ENCODE measurements around the gene PLB1.

The PLB1 gene

DNA sequence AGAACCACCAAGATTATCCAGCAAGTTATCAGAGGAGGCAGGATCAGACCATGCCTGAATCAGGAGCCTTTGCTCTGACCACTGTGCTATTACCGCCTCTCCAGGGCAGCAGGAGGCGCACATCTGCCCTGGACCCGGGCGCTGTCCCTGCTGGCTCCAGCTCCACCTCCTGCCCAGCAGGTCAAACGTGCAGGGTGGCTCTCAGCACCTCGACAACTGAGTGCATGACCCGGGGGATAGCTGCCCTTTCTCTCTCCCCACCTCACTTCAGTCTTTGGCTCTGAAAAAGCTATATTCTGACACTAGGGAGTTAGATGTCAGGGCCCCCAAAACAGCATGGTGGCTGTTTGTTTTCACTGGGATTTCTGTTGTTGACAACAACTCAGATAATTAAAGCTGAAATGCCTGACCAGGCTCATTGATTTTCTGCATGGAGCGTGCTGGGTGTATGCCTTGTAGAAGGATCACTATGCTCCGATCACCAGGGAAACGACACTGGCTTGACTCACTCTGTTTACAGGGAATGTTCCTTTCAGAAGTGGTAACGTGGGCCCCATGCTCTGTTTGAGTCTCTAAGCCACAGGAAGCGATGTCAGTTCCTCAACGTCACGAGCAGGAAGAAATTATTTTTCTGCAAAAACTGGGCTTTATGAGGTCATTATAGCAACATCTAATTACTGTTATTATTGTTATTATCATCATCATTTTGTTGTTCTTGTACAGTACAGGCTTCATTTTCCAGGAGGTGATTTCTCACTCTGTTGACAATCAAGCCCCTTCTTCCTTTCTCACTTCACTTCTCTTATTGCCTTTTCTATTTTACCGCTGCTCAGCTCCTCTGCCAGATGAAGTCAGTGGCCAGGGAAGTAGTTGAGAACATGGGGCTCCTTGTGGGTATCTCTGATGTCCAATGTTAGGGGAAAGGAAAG is 125.6 kb downstream of the PLB1 start:
- Histone ChIP-seq H3K27me3 (ENCODE audit: insufficient read depth, low read length, poor library complexity) (no peaks in the 10 kb centered on the region), H3K27ac (ENCODE audit: low read length) (no peak overlapping the region), H3K79me2 (ENCODE audit: insufficient read depth, low read length) (no peaks in the 10 kb centered on the region), H3K36me3 (ENCODE audit: insufficient read depth, low read length) (no peaks in the 10 kb centered on the region), H3K9me3 (ENCODE audit: insufficient read depth, low read length, severe bottlenecking) (no peaks in the 10 kb centered on the region), H3K4me1 (ENCODE audit: insufficient read depth, low read length) (peaks cover 15% of the 10 kb centered on the region), H3K4me3 (ENCODE audit: low read depth in 1 of 2, low read length in 2 of 2) (peak overlapping the region in 1 of 2 experiments; percentile 22; a peak in 1 of 4 replicates), H4K20me1 (ENCODE audit: insufficient read depth, low read length) (no peaks in the 10 kb centered on the region), H2AFZ (ENCODE audit: low read depth, low read length) (peak overlapping the region; percentile 37), H3K4me2 (ENCODE audit: insufficient read depth, low read length) (peak overlapping the region; percentile 47), H3K9ac (ENCODE audit: low read depth, low read length) (no peak overlapping the region)
- TF ChIP-seq, protein P1, sequence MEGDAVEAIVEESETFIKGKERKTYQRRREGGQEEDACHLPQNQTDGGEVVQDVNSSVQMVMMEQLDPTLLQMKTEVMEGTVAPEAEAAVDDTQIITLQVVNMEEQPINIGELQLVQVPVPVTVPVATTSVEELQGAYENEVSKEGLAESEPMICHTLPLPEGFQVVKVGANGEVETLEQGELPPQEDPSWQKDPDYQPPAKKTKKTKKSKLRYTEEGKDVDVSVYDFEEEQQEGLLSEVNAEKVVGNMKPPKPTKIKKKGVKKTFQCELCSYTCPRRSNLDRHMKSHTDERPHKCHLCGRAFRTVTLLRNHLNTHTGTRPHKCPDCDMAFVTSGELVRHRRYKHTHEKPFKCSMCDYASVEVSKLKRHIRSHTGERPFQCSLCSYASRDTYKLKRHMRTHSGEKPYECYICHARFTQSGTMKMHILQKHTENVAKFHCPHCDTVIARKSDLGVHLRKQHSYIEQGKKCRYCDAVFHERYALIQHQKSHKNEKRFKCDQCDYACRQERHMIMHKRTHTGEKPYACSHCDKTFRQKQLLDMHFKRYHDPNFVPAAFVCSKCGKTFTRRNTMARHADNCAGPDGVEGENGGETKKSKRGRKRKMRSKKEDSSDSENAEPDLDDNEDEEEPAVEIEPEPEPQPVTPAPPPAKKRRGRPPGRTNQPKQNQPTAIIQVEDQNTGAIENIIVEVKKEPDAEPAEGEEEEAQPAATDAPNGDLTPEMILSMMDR (IDR thresholded peaks at IDR 0.05; ENCODE audit: borderline replicate concordance, extremely low read depth, low read length, poor library complexity, severe bottlenecking): peak; percentile 19
- TF ChIP-seq EZH2 (IDR thresholded peaks at IDR 0.05; ENCODE audit: borderline replicate concordance, low read depth, low read length, severe bottlenecking): no peak
- DNase-seq: peak; percentile 62
- peak; percentile 96 for ATAC-seq (ENCODE audit: insufficient read depth, low read depth)

DNA sequence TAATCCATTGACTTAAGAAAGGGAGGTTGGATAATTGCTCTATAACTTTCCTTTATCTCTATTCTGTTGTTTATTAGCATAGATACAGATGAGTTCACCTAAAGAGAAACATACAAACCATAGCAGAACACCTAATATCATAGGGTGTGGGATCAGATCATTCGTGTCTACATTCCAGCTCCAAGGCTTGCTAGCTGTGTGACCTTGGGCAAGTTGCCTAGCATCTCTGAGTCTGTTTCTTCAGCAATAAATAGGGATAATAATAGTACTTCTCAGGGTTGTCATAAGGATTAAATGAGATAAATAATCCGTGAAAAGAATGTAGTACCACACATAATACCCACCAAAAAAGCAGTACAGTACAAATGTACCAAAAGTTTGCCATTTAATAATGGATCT is 126.2 kb downstream of the PLB1 start:
- H3K27me3 ChIP-seq (ENCODE audit: insufficient read depth, low read length, poor library complexity): no peaks in the 10 kb centered on the region
- no peak overlapping the region for H3K9ac ChIP-seq (ENCODE audit: low read depth, low read length)
- H3K4me1 ChIP-seq (ENCODE audit: insufficient read depth, low read length): peaks cover 15% of the 10 kb centered on the region
- DNase-seq (no peak), ATAC-seq (ENCODE audit: insufficient read depth, low read depth) (no peak)
- no peak overlapping the region for H3K27ac ChIP-seq (ENCODE audit: low read length)
- H2AFZ ChIP-seq (ENCODE audit: low read depth, low read length): peak overlapping the region; percentile 37; the same call in 1 of the 2 replicates
- no peaks in the 10 kb centered on the region for H3K9me3 ChIP-seq (ENCODE audit: insufficient read depth, low read length, severe bottlenecking)
- H3K4me2 ChIP-seq (ENCODE audit: insufficient read depth, low read length): no peak overlapping the region; the same call in 1 of the 2 replicates
- TF ChIP-seq EZH2 (IDR thresholded peaks at IDR 0.05; ENCODE audit: borderline replicate concordance, low read depth, low read length, severe bottlenecking): no peak
- TF ChIP-seq, protein P1 (IDR thresholded peaks at IDR 0.05; ENCODE audit: borderline replicate concordance, extremely low read depth, low read length, poor library complexity, severe bottlenecking): no peak
- no peaks in the 10 kb centered on the region for H3K36me3 ChIP-seq (ENCODE audit: insufficient read depth, low read length)
- H3K79me2 ChIP-seq (ENCODE audit: insufficient read depth, low read length): no peaks in the 10 kb centered on the region
- no peak overlapping the region for H3K4me3 ChIP-seq (ENCODE audit: low read depth in 1 of 2, low read length in 2 of 2)
- H4K20me1 ChIP-seq (ENCODE audit: insufficient read depth, low read length): no peaks in the 10 kb centered on the region

DNA sequence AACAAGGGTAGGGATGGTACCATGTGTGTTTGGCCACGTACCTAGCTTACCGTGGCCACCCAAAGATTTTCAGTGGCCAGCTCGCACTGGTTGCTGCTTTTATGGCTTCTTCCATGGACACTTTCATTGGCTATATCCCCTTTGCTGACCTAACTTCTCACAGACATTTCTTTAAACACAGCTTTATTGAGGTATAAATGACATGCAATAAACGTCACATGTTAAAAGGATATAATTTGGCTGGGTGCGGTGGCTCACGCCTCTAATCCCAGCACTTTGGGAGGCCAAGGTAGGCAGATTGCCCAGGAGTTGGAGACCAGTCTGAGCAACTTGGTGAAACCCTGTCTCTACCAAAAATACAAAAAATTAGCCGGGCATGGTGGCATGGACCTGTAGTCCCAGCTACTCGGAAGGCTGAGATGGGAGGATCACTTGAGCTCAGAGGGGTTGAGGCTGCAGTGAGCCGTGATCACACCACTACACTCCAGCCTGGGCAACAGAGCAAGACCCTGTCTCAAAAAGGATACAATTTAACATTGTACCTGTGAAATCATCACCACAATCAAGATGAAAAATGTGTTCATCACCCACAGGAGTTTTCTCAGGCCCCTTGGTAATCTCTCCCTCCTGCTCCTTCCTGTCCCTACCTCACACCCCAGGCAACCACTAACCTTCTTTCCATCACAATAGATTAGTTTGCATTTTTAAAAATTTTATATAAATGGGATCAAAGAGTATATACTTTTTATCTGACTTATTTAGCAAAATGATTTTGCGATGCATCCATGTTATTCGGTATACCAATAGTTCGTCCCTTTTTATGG is 127.9 kb downstream of the PLB1 start:
- no peak overlapping the region for H3K9ac ChIP-seq (ENCODE audit: low read depth, low read length)
- H3K79me2 ChIP-seq (ENCODE audit: insufficient read depth, low read length): no peaks in the 10 kb centered on the region
- peaks cover 15% of the 10 kb centered on the region for H3K4me1 ChIP-seq (ENCODE audit: insufficient read depth, low read length)
- ATAC-seq (ENCODE audit: insufficient read depth, low read depth) (no peak), DNase-seq (no peak)
- no peaks in the 10 kb centered on the region for H4K20me1 ChIP-seq (ENCODE audit: insufficient read depth, low read length)
- no peak overlapping the region for H3K4me3 ChIP-seq (ENCODE audit: low read depth in 1 of 2, low read length in 2 of 2)
- no peak overlapping the region for H3K27ac ChIP-seq (ENCODE audit: low read length)
- no peaks in the 10 kb centered on the region for H3K9me3 ChIP-seq (ENCODE audit: insufficient read depth, low read length, severe bottlenecking)
- H3K36me3 ChIP-seq (ENCODE audit: insufficient read depth, low read length): no peaks in the 10 kb centered on the region
- no peak for TF ChIP-seq EZH2 (IDR thresholded peaks at IDR 0.05; ENCODE audit: borderline replicate concordance, low read depth, low read length, severe bottlenecking)
- TF ChIP-seq, protein P1 (IDR thresholded peaks at IDR 0.05; ENCODE audit: borderline replicate concordance, extremely low read depth, low read length, poor library complexity, severe bottlenecking): no peak
- H3K4me2 ChIP-seq (ENCODE audit: insufficient read depth, low read length): no peak overlapping the region
- H3K27me3 ChIP-seq (ENCODE audit: insufficient read depth, low read length, poor library complexity): no peaks in the 10 kb centered on the region
- H2AFZ ChIP-seq (ENCODE audit: low read depth, low read length): no peak overlapping the region

All from DND-41 (cell line).